ENCODE measurements around the gene FOXG1.

Gene FOXG1

GRCh38 chr14:28762303-28762954 is 4.2 kb upstream of the FOXG1 start:
- DNase-seq = no peak

- DNase-seq = no peak
These were observed 3.6 kb upstream of the FOXG1 start for GRCh38 chr14:28762955-28763326.

GRCh38 chr14:28763751-28764256 is 2.8 kb upstream of the FOXG1 start:
- DNase-seq = no peak

- no peak for DNase-seq
These were observed 2.1 kb upstream of the FOXG1 start for GRCh38 chr14:28764257-28765160.

- DNase-seq = no peak
These were observed 1.3 kb upstream of the FOXG1 start for GRCh38 chr14:28765169-28765830.

- DNase-seq = no peak
These were observed 637 bp upstream of the FOXG1 start for GRCh38 chr14:28765831-28766468.

- DNase-seq = no peak
These were observed 654 bp downstream of the FOXG1 start for GRCh38 chr14:28767030-28767852.

GRCh38 chr14:28767853-28768741 is 1.5 kb downstream of the FOXG1 start:
- DNase-seq = no peak

GRCh38 chr14:28769276-28769880 is 2.8 kb downstream of the FOXG1 start:
- DNase-seq = no peak

GRCh38 chr14:28770061-28770460 is 3.5 kb downstream of the FOXG1 start:
- DNase-seq = no peak

- DNase-seq = no peak
These were observed 4.0 kb downstream of the FOXG1 start for GRCh38 chr14:28770630-28771029.

- DNase-seq = no peak
These were observed 4.6 kb downstream of the FOXG1 start for GRCh38 chr14:28771168-28771567.

- no peak for DNase-seq
These were observed 6.0 kb downstream of the FOXG1 start for GRCh38 chr14:28772613-28773012.

GRCh38 chr14:28773176-28773575 is 6.6 kb downstream of the FOXG1 start:
- no peak for DNase-seq

- no peak for DNase-seq
These were observed 7.5 kb downstream of the FOXG1 start for GRCh38 chr14:28773861-28774691.

- no peak for DNase-seq
These were observed 8.5 kb downstream of the FOXG1 start for GRCh38 chr14:28774764-28775735.

GRCh38 chr14:28776482-28777266 is 10.1 kb downstream of the FOXG1 start:
- DNase-seq = no peak
